Tibial artery (tissue), 4 donors: ENCODE results near the gene ZNF605.
"Not testable (repeated sequence)": the region's sequence is repeated elsewhere in the genome, so short reads cannot be mapped to it uniquely, and the experiment has no call there.

Experiments used
- DNase-seq, 2 donors: peaks; one replicate each; pipeline ENCODE4 v3.0.0-alpha.2; 2019
- H3K27ac ChIP-seq, 2 donors: fragments of 200-600 bp; sonication (generic) in 1 of 2; 1 replicate in 1 of 2; 2 replicates in 1 of 2; pipeline ENCODE4 v1.5.1; 2018 to 2019; ENCODE audit warnings: mild to moderate bottlenecking in 1 of 2
- H3K27me3 ChIP-seq, 2 donors: fragments of 200-600 bp; sonication (generic) in 1 of 2; one replicate each; pipeline versions ENCODE4 v1.5.1 to v1.6.0; 2016 to 2019
- H3K36me3 ChIP-seq, 3 donors: fragments of 200-600 bp; sonication (generic) in 2 of 3; one replicate each; pipeline ENCODE4 v1.5.1; 2016 to 2019; ENCODE audit warnings: mild to moderate bottlenecking in 2 of 3
- H3K4me1 ChIP-seq, 4 donors: fragments of 200-600 bp; sonication (generic) in 2 of 4; 1 replicate in 3 of 4; 2 replicates in 1 of 4; pipeline ENCODE4 v1.5.1; 2016 to 2019
- H3K4me3 ChIP-seq, 2 donors: fragments of 200-600 bp; sonication (generic) in 1 of 2; 1 replicate in 1 of 2; 2 replicates in 1 of 2; pipeline ENCODE4 v1.5.1; 2018 to 2019; ENCODE audit warnings: mild to moderate bottlenecking in 2 of 2
- H3K9me3 ChIP-seq, 3 donors: fragments of 200-600 bp; sonication (generic) in 1 of 3; one replicate each; pipeline ENCODE4 v1.5.1; 2016 to 2019
- CTCF ChIP-seq, 2 experiments: fragments of 200-600 bp in 1 of 2; fragments of 450-650 bp in 1 of 2; IDR thresholded peaks; one replicate each; pipeline ENCODE4 v1.5.1; 2017 to 2019; ENCODE audit warnings: antibody characterized with exemption in 2 of 2, mild to moderate bottlenecking in 1 of 2, moderate library complexity in 1 of 2
- intact Hi-C: fragments of 100-400 bp; cut with DNase I; formaldehyde crosslinking; loops from one replicate; pipeline ENCODE4 v1.15.0; 2023; ENCODE audit warnings: low total_unique reads

ZNF605 gene

GRCh38 chr12:132888852-132889251 lies 67.3 kb downstream of the ZNF605 start:
- no peak for DNase-seq
- Histone ChIP-seq H3K4me1 (peaks cover 0 to 19% (median 7%) of the 10 kb centered on the region in 4 donors), H3K27me3 (no peaks in the 10 kb centered on the region), H3K27ac (no peak overlapping the region), H3K4me3 (peak overlapping the region in 1 of 2 donors; percentile 66), H3K9me3 (no peaks in the 10 kb centered on the region), H3K36me3 (peaks cover 0 to 13% (median under 1%) of the 10 kb centered on the region in 3 donors)
- intact Hi-C loops: no loop called here
- no peak for TF ChIP-seq CTCF (IDR thresholded peaks at IDR 0.05)

GRCh38 chr12:132887513-132888351 lies 68.4 kb downstream of the ZNF605 start, which contains the start of gene CHFR:
TSS of gene CHFR (minus strand) at chr12:132887605. CDS start at chr12:132887328, 277 bp downstream.
- peak within 1 kb of the TSS; percentile 90 to 94 for H3K27ac ChIP-seq
- H3K4me1 ChIP-seq: peaks cover 0 to 19% (median 7%) of the 10 kb centered on the region in 4 donors
- intact Hi-C loops: no loop called here
- H3K4me3 ChIP-seq: peak within 1 kb of the TSS; percentile 66 to 67
- peak; percentile 97 to 98 for DNase-seq
- H3K9me3 ChIP-seq: no peaks in the 10 kb centered on the region
- no peak for TF ChIP-seq CTCF (IDR thresholded peaks at IDR 0.05)
- no peaks in the 10 kb centered on the region for H3K27me3 ChIP-seq
- peaks cover 0 to 19% (median 3%) of the 10 kb centered on the region in 3 donors for H3K36me3 ChIP-seq

GRCh38 chr12:132886529-132887477 lies 69.3 kb downstream of the ZNF605 start:
- Histone ChIP-seq H3K36me3 (peaks cover 0 to 28% (median 8%) of the 10 kb centered on the region in 3 donors), H3K9me3 (no peaks in the 10 kb centered on the region), H3K4me1 (peaks cover 0 to 25% (median 8%) of the 10 kb centered on the region in 4 donors), H3K4me3 (peak overlapping the region; percentile 66 to 67), H3K27ac (peak overlapping the region; percentile 90 to 94), H3K27me3 (no peaks in the 10 kb centered on the region)
- intact Hi-C loops: no loop called here
- DNase-seq: peak in 1 of 2 donors; percentile 67
- TF ChIP-seq CTCF (IDR thresholded peaks at IDR 0.05): no peak

GRCh38 chr12:132881818-132882217 lies 74.3 kb downstream of the ZNF605 start:
- Histone ChIP-seq H3K4me1 (peaks cover 0 to 19% (median 8%) of the 10 kb centered on the region in 4 donors), H3K9me3 (no peaks in the 10 kb centered on the region), H3K27me3 (no peaks in the 10 kb centered on the region), H3K27ac (no peak overlapping the region), H3K4me3 (no peak overlapping the region), H3K36me3 (peaks cover 6 to 57% (median 18%) of the 10 kb centered on the region in 3 donors)
- TF ChIP-seq CTCF (IDR thresholded peaks at IDR 0.05): no peak
- no peak for DNase-seq
- intact Hi-C loops: no loop called here

- H3K9me3 ChIP-seq, H3K4me3 ChIP-seq, DNase-seq, H3K27ac ChIP-seq, H3K4me1 ChIP-seq, intact Hi-C loops, H3K27me3 ChIP-seq: not testable (repeated sequence)
- peaks cover 59 to 97% (median 78%) of the 10 kb centered on the region in 3 donors for H3K36me3 ChIP-seq
These were observed 81.5 kb downstream of the ZNF605 start for GRCh38 chr12:132874620-132875019.
